HG03108 (cell line): ENCODE data around the gene ETS1.

ENCODE experiments used
- ATAC-seq: cut with Tn5 transposase; IDR thresholded peaks from one replicate; pipeline ENCODE4 v1.9.1; 2021; ENCODE audit warnings: moderate library complexity; ENCODE audit not compliant: unreplicated experiment

Gene ETS1

DNA sequence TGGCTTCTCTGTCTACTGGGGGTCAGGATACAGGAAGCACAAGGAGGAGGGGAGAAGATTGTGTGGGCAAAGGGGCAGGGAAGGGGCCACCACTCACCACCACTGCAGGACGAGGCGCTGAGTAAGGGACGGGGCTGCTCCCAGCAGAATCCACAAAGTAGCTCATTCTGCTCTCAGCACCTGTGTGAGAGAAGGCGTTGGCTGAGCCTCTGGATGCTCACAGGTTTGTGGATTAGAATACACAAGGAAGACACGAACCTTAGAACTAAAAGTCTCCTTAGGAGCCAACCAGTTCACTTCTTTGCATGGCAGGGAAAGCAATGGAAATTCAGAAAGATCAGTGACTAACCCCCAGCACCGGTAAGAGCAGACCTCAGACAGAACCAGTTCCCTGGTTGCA, 14.4 kb downstream of the ETS1 start:
- ATAC-seq, result no peak

DNA sequence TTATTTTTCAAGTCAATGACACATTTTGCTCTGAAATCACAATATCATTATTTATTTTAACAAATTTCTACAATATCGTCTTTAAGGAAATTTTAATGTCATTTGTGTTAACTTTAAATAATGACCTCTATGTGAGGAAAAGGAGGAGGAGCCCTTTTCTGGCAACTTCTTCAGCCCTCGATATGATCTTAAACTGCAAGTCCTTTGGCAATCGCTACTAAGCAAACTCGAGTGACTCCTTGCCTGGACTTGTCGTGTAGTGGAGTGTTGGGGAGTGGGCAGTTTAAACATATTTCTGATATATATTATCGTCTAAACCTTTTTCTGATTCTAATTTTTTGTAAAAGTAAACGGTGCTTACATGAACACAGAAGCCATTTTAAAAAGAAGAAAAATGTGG, 16.7 kb downstream of the ETS1 start:
- no peak for ATAC-seq

DNA sequence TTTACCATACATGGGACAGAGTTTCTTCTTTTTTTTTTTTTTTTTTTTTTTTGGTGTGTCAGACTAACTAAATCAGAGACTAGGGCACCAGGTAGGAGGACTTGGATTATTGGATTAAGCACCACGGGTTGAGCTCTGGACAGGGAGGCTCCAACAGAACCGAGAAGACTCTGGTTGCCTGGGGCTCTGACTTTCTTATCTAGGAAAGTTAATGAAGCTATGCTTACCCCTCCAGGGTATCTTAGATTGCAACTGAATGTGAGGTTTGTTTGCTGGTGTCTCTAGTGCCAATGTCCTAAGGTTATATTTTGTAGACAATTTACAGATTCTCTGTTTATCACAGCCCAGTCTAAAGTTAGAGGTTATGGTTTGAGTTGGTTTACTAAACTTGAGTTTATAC, 18.1 kb downstream of the ETS1 start:
- ATAC-seq, result no peak

DNA sequence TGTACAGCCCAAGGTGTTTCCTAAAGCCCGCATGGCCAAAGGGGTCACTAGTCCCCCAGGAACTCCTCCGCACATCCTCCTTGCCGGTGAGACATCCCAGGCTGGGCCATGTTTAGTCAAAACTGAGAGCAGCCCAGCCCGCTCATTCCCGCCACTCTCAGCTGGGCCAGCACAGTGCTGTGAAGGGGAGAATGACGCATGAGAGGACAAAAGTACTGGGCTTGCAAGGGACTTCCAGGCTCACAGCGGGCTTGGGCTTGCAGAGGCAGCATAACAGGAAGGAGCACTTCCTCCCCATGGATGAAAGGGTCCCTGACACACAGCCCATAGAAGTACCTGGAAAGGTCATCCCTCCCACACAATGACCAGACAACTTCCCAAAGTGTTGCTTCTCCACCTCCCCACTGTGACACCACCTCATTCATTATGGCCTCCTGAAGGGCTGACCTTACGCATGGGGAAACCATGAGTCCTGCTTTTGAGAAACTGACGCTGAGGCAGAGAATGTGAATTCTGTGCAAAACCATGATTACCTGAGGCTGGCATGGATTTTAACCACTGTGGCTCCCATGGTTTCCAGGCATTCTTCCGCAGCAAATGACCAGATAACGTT, 19.1 kb downstream of the ETS1 start:
- ATAC-seq, result no peak

DNA sequence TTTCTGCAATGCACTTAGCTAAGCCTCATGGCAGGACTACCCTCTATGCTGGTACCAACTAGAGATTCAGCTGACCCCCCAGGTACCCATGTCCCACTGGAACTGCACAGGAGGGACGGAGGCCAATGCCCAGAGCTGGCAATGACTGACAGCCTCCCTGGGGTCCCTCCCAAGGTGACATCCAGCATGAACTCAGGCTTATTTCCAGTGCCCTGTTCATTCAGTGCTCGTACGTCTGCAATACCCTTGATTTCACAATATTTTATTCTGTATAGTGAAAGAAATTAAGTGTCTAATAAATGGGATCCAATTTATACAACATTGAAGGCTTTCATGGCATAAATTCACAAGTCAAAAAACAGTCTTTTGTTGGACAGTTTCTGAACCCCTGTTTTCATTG, 20.2 kb downstream of the ETS1 start:
- no peak for ATAC-seq

DNA sequence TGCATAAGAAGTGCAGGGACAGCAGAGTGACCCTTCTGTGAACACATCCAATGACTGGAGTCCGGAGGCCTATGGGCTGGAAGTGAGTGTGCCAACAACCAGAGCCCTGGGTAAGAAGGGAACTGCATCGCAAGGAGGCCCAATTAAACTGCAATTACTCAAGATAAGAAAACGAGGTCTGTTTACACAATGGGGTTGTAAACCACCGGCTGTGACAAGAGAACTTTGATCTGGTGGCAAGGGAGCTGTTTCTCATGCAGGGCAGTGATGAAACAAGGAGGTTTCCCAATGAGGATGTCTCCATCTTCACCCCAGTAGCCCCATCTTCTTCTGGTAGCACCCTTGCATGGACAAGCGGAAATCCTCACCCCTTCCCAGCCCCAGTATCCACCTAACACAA, 21.5 kb downstream of the ETS1 start:
- ATAC-seq, result no peak

DNA sequence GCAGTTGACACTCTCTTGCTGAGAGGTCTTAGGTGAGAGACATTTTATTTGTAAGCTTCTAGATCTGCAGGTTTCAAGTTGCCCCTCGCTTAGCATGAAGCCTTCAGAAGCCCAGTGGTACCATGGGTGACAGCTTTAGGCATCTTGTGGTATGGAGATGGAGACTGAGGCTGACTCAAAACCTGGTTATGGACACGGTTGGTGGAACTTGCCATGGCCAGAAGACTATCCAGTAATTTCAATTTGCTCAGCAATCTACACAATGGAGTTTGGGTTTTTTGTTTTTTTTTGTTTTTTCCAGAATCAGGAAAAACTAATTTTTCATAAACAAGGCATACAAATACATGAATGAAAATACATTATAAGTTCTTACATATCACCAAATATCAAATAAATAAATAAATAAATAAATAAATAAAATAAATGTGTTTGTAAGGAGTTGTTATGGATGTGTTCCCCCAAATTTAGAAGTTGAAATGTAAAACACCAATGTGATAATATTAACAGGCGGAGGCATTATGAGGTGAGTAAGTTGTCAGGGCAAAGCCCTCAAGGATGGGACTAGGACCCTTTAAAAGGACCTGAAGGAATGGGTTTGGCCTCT, 22.6 kb downstream of the ETS1 start:
- no peak for ATAC-seq

DNA sequence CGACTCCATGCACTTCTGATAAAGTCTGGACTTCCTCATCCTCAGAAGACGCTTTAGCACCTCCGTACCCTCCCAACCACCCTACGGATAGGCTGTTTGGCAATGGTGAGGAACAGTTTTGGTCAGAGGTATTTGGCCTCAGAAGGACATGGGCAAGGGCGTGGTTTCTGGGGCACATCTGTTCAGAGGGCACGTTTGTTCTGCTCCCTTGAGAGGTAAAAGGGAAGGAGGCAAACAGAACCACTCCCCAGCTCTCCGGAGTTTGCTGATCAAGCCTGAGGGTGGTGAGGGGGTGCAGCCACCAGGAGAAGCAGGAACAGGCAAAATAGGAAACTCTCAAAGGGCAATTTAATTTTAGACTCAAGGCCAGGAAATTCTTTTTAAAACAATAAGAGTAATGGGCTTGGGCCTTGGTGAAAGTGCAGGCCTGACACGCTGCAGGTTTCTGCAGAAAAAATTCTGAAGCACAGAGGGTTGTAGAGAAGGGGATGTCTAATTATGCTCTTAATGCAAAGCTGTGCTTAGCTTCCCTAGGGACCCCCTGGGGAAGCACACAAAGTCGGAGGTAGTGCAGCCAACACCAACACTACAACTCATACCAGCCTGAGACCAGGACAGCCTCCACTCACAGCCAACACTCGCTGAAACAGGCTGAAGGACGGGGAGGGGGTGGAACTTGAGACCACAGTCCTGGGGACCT, 23.3 kb downstream of the ETS1 start:
- no peak for ATAC-seq

DNA sequence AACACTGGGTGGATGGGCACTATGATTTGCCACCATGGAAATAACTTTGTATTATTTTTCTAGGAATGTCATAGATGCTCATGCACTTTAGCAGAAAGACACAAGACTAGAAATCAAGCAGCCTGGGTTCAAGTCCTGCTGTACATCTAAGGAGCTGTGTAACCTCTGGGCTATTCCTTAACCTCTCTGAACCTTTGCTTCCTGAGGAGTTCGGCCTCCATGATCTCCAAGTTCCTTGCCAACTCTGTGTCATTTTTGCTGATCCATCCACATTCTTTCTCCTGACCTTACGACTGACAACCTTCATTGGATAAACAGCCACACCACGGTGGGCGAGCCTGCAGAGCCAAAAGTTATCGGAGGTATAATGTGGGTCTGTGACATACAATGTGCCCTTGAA, 24.1 kb downstream of the ETS1 start:
- ATAC-seq, result no peak

DNA sequence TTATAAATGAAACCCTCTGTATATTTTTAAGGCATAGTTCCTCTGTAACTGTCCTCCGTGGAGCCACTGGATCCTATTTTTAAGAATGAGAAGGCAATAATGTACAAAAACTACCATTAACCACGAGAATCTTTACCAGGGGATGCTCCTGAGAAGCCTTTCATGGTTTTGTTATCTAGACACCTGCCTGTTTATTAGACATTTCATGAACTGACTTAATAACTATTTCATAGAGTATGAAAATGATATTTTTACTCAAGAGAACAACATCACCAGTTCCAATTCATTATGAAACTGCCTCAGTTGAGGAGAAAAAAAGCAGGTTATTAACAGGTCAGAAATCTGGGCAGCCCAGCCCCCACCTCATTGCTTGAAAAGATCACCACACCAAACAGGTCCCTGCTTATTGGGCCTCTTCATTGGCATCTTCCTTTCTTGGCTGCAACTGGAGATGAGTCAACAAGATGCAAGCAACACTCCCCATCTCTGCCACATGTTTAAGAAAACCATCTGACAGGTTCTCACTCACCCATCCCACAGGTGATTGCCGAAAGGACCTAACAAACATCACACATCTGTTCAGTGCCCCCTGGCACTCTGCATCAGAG, 27.8 kb downstream of the ETS1 start:
- peak; percentile 40 for ATAC-seq

DNA sequence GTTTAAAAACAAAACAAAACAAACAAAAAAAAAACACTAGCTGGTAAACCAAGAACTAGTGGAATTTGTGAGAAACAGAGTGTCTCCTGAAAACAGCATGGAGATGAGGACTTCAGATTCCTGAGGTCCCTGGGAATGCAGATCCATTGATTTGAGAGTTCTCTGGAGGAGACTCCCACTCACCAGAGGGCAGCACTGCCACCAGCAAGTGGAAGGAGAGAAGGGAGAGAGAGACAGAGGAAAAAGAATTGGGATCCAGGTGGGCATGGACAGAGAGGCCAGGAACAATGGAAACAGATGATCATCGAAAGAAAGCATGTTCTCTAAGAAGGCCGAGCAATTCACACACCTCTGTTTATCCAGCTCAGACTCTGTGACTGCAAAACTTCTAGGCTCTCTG, 31.8 kb downstream of the ETS1 start:
- ATAC-seq, result no peak

DNA sequence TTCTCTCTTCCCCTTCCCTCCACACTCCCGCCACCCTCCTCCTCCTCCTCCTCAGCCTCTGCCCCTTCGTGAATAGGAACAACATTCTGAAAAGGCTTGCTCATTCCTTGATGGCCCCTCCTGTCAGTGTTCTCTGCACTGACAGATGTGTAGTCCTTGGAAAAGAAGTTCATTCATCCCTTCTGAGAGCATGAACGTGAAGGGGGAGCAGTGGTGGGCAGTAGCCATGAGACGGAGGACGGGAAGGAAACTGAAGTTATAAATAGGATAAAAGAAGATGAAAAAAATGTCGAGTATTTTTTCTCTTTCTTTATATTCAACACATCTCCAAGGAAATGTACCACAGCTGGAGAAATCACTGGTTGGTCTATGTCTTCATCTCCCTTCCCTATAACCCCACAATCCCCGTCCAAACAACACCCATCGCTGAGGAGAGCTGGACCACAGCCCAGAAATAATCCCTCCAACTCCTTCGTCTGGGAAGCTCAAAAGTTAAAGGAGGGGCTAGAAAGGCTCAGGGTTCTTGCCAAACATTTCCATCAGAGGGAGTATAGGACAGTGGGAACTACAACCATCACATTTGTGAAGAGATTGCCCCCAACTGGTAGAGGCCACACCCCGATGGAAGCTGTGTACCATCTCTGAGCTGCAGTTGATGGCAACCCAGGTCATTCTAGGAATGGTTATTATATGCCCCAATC, 33.5 kb downstream of the ETS1 start:
- ATAC-seq, result no peak

DNA sequence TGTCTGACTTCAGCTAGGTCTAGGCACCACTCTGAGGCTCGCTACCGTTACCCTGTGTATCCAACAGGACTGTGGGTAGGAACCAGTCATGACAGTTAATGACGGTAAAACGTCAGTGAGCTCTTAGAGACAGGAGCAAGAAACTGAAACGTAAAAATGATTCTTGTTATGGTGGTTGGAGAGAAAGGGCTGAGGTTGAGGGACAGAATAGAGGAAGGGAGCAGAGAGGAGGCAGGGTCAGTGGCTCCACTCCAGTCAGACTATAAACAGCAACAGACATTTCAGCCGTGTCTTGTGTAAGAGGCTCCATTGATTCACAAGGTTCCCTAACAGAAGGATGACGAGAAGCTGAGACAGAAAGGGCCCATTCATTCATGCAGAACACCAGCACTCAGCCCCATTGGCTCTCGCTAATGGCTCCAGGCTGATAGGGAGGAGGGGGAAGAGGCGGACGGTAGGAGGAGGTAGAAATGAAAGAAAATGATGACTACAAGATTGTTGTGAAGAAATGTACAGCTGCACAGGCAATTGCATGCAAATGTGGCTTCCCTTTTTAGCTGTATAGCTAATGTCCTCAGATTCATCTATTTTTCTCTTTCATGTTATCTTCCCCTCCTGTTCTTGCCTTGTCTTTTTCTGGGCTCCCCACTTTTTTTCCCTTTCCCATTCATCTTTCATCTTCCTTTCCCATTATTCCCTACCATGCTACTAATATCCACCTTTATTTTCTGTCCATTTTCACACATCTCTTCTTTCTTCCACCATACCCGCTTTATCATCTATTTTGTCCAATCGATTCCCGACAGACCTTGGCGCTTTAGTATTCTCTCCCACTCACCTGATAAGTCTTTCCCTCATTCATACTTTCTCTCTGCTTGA, 34.3 kb downstream of the ETS1 start:
- peak; percentile 53 for ATAC-seq

DNA sequence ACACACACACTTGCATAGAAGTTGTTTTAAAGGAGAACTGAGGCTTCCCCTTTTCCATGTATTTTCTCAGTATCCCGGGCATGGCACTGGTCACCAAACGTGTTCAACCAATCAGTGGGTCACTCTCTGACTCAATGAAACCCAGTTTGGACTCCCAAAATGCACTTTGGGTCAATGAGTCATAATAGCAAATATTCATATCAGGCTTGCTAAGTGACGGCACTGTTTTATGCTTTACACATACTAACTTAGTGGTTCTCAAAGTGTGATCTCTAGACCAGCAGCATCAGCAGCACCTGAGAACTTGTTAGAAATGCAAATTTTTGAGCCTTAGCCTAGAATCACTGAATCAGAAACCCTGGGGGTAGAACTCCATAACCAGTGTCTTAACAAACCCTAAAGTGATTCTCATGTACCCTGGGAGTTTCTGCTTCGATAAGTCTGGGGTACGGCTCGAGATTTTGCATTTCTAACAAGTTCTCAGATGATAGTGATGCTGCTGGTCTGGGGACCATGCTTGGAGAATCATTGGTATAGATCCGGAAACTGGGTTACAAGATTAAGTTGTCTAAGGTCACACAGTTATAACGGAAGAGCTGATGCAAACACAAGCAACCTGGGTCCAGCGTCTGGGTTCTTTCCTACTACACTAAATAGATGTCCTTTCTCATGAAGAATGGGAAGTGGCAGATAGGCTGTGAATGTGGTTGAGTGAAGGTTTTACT, 35.6 kb downstream of the ETS1 start:
- ATAC-seq, result peak; percentile 47

DNA sequence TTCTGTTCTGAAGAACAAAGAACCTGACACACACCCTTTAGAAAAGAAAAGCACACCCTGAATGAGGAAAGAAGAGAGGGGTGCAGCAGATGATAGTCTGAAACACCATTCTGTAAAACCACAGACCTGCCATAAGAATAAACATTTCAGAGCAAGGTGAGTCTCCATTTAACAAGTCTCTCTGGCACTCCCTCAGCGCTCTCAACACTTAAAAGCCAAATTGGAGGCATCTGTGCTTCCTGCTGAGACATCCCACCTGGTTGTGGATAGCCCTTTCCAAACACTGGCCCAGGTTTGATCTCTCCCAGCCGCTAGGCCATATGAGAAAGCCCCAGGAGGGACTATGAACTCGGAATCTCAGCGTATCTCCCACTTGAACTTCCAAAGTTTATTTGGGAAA, 36.3 kb downstream of the ETS1 start:
- no peak for ATAC-seq

DNA sequence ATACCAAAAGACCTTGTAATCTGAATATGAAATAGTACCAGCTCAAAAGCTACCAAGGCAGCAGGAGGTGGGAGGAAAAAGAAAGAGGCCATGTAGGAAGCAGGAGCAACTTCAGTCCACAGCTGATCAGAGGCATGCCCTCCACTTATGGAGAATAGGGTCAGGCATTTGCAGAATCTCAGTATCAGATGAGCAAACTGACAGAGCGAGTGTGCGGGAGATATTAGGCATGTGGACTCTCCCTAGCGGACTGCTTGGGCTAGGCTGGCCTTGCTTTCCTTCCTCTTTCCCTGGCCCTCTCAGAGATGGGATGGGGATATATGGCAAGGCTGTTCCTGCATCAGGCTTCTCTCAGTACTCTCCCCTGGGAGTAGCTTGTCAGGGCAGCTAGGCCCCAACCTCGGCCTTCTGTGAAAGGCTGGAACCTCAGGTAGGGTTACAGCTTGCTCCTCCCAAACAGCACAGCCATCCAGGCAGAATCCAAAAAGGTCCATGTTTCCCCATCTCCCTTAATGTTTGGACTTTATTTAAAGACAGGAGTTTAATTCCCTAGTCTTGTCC, 37.0 kb downstream of the ETS1 start:
- no peak for ATAC-seq

DNA sequence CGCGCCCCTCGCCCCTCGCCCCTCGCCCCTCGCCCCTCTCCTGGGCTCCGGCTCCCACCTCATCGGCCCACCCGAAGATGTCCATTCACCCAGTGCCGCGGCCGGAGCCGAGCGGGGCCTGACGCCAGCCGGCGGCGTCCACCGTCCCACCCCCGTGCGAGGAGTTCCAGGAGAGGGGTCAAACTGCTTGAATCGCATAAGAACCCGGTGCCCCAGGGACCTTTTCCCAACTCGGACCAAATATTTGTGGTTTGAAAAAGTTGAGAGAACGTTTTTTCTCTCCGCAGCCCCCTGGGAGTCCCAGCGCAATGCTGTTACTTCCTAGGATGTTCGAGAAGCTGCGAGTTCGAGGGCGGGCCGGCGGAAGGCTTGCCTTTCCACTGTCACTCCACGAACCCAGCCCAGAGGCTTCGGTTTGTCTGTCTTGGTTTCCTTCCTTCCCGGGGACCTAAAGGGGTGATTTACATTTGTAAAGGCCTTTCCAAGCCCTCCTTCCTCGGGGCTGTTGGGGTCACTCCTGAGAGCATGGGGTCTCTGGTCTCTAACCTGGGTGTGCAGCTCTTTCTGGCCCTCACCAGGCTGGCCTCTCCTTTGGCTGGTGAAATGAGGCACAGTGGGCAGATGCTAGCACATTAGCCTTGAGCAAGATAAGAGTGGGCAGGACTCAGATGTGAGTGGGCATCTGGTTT, 38.0 kb downstream of the ETS1 start:
- no peak for ATAC-seq

DNA sequence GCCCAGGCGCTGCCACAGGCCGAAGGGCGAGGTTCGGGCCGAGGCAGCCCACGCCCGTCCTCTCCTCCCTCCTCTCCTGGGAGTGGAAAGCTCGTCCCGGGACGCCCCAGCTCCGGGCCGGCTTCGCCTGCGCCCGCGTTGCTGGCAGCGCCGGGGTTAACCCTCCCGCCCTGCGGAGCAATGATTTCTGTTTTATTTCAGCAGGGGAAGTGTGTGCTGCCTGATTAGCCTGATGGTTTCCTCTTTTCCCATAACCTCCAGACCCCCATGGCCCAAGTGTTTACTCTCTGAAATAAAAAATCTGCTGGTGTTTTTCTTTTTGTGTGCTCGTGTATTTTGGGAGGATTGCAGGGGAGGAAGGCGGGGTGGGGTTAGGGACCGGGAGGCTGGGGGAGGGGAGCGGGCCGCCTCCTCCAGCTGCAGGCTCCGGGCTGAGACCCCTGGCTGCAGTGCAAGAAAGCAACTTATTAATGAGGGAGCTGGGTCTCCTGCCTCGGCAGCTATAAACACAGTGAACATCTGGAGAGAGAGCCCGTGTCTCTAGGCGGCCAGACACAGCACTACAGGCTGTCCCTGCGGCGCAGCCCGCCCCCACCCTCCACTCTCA, 38.6 kb downstream of the ETS1 start:
- no peak for ATAC-seq
